Left renal pelvis (tissue), 4 donors: ENCODE measurements around the gene SRRM3. TPM values are rescaled to one million over a fixed set of nuclear protein-coding genes. Genes with fewer than 3 reads are reported as not detected.
"Not testable (repeated sequence)": the region's sequence is repeated elsewhere in the genome, so short reads cannot be mapped to it uniquely, and the experiment has no call there.

Experiments used
- DNase-seq, 4 donors: peaks; one replicate each; pipeline ENCODE4 v3.0.0-alpha.2; 2013; ENCODE audit warnings: low read depth in 4 of 4, low spot score in 3 of 4
- polyA plus RNA-seq, 4 donors: library from polyadenylated mRNA; unstranded; fragments of 120-200 nt; gene quantifications; one replicate each; pipeline ENCODE4 v1.2.1, GENCODE V29; 2013; ENCODE audit not compliant: insufficient read length in 4 of 4

SRRM3 gene
- polyA plus RNA-seq, 4 donors: 0.14 to 2.2 (median 1.2) TPM

GRCh38 chr7:76285604-76286374 is 84.1 kb downstream of the SRRM3 start:
- no peak for DNase-seq

- no peak for DNase-seq
Observed at GRCh38 chr7:76286842-76287403, 85.2 kb downstream of the SRRM3 start.

- DNase-seq: not testable (repeated sequence)
Observed at GRCh38 chr7:76290847-76291350, 89.2 kb downstream of the SRRM3 start.

- peak in 3 of 4 donors; percentile 71 to 74 (median 74) for DNase-seq
Observed at GRCh38 chr7:76291351-76292212, 89.9 kb downstream of the SRRM3 start.

- no peak for DNase-seq
Observed at GRCh38 chr7:76292213-76292573, 90.5 kb downstream of the SRRM3 start.

GRCh38 chr7:76292911-76293310 is 91.2 kb downstream of the SRRM3 start:
- DNase-seq: not testable (repeated sequence)

- DNase-seq: no peak
Observed at GRCh38 chr7:76293407-76293901, 91.8 kb downstream of the SRRM3 start.

GRCh38 chr7:76294344-76295024 is 92.8 kb downstream of the SRRM3 start:
- peak in 3 of 4 donors; percentile 63 to 80 (median 79) for DNase-seq

- no peak for DNase-seq
Observed at GRCh38 chr7:76296743-76297740, 95.3 kb downstream of the SRRM3 start.

- DNase-seq: no peak
Observed at GRCh38 chr7:76300166-76300731, 98.6 kb downstream of the SRRM3 start.

GRCh38 chr7:76301000-76301399 is 99.3 kb downstream of the SRRM3 start:
- no peak for DNase-seq

- DNase-seq: peak in 2 of 4 donors; percentile 54 to 64
Observed at GRCh38 chr7:76302347-76303201, 100.9 kb downstream of the SRRM3 start, which contains the start of gene HSPB1. HSPB1 (plus strand) TSS chr7:76302673; CDS start chr7:76302713, 40 bp downstream.

GRCh38 chr7:76303202-76304147 is 101.8 kb downstream of the SRRM3 start:
- peak; percentile 84 to 87 (median 86) for DNase-seq

- no peak for DNase-seq
Observed at GRCh38 chr7:76304888-76305375, 103.2 kb downstream of the SRRM3 start.

- not testable (repeated sequence) for DNase-seq
Observed at GRCh38 chr7:76308874-76309273, 107.2 kb downstream of the SRRM3 start.

- DNase-seq: not testable (repeated sequence)
Observed at GRCh38 chr7:76309341-76310101, 107.8 kb downstream of the SRRM3 start.
